HG02571 (cell line): Measurements from ENCODE around the gene ADSS1.

ENCODE experiments used
- ATAC-seq: cut with Tn5 transposase; IDR thresholded peaks from one replicate; pipeline ENCODE4 v1.9.1; 2021; ENCODE audit warnings: mild to moderate bottlenecking, moderate library complexity; ENCODE audit not compliant: unreplicated experiment

ADSS1 gene

GRCh38 chr14:104765517-104765916 is 41.5 kb downstream of the ADSS1 start:
- ATAC-seq, result no peak

GRCh38 chr14:104766256-104766862 is 42.3 kb downstream of the ADSS1 start:
- ATAC-seq, result no peak

GRCh38 chr14:104766863-104767633 is 43.0 kb downstream of the ADSS1 start:
- ATAC-seq, result no peak

GRCh38 chr14:104767634-104767918 is 43.5 kb downstream of the ADSS1 start:
- ATAC-seq, result no peak

GRCh38 chr14:104768437-104769323 is 44.7 kb downstream of the ADSS1 start:
- ATAC-seq, result peak; percentile 63

GRCh38 chr14:104769324-104770071 is 45.5 kb downstream of the ADSS1 start:
- no peak for ATAC-seq

GRCh38 chr14:104770072-104770579 is 46.1 kb downstream of the ADSS1 start:
- no peak for ATAC-seq

- no peak for ATAC-seq
Observed at GRCh38 chr14:104770851-104771272, 46.8 kb downstream of the ADSS1 start.

- ATAC-seq, result no peak
Observed at GRCh38 chr14:104771374-104771773, 47.3 kb downstream of the ADSS1 start.

- no peak for ATAC-seq
Observed at GRCh38 chr14:104771918-104772706, 48.1 kb downstream of the ADSS1 start.

GRCh38 chr14:104772707-104773504 is 48.9 kb downstream of the ADSS1 start:
- ATAC-seq, result no peak

- no peak for ATAC-seq
Observed at GRCh38 chr14:104773505-104774452, 49.8 kb downstream of the ADSS1 start.

- ATAC-seq, result no peak
Observed at GRCh38 chr14:104774453-104775072, 50.5 kb downstream of the ADSS1 start.

- ATAC-seq, result no peak
Observed at GRCh38 chr14:104775073-104775489, 51.1 kb downstream of the ADSS1 start.

- ATAC-seq, result no peak
Observed at GRCh38 chr14:104776481-104776880, 52.5 kb downstream of the ADSS1 start.

- no peak for ATAC-seq
Observed at GRCh38 chr14:104776961-104777807, 53.2 kb downstream of the ADSS1 start.

GRCh38 chr14:104777808-104778249 is 53.8 kb downstream of the ADSS1 start:
- no peak for ATAC-seq
